DMS114 treated with DMSO at 0.1 percent for 48 hours (cell line): ENCODE measurements around the gene CALCOCO2.
A peak's percentile ranks its signal among the peaks of the same experiment; 100 is the strongest.
"Not testable (repeated sequence)": the region's sequence is repeated elsewhere in the genome, so short reads cannot be mapped to it uniquely, and the experiment has no call there.

Experiments
- DNase-seq: peaks from one replicate; lab custom pipeline; 2025; ENCODE audit not compliant: unreplicated experiment; lab: John Stamatoyannopoulos, UW

CALCOCO2 gene, protein sequence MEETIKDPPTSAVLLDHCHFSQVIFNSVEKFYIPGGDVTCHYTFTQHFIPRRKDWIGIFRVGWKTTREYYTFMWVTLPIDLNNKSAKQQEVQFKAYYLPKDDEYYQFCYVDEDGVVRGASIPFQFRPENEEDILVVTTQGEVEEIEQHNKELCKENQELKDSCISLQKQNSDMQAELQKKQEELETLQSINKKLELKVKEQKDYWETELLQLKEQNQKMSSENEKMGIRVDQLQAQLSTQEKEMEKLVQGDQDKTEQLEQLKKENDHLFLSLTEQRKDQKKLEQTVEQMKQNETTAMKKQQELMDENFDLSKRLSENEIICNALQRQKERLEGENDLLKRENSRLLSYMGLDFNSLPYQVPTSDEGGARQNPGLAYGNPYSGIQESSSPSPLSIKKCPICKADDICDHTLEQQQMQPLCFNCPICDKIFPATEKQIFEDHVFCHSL

DNA sequence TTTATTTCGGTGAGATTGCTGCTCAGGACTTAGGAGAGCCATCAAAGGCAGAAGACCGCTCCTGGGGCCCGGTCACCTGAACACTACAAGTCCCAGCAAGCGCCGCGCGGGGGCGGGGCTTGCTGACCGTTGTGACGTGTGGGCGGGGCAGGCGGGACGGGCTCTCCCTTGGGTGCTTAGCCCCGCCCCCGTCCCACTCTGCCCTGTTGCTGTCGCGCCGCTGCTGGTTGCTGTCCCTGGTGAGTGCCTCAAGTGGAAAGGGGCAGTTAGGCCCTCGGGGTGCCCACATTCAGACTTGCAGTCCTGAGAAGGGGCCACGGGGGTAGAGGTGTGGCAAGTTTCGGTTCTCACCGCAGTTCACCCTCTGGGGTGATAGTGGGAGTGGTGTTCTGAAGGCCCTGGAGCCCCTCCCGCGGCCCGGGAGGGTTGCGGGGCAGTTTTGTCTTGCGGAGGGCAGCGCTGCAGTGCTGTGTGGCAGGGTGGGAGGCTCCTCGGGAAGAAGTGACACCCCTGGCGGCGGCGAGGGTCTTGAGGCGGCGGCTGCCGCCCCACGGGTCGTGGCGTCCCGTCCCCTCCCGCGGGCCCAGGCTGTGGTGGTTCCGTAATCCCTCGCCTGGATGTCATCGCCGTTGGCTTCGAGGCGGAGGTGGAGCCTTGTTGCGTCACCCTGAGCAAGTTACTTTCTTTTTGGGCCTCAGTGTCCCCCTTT lies at the start of gene CALCOCO2:
CALCOCO2 (plus strand) TSS at position 196 of the 709 bp plus-strand sequence. CDS start 10,673 bp downstream, outside the sequence.
- peak; percentile 79 for DNase-seq

DNA sequence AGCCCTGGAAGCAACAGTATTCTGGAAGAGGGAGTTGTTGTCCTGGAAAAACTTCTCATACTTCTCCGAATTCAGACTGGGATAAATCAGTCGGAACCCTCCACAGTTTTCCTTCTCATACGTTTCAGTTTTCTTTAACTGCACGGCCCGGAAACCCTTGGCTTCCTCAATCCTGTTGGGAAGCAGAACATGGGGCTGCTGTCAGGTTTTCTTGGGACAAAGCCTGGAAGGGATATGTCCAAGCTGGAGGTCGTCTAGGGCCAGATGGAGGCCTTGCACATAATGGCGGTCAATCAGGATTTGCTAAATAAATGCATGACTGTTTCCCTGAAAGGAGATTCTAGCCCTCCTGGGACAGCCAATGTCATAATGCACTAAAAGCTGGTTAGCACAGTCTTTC lies 43.0 kb upstream of the CALCOCO2 start:
- no peak for DNase-seq

DNA sequence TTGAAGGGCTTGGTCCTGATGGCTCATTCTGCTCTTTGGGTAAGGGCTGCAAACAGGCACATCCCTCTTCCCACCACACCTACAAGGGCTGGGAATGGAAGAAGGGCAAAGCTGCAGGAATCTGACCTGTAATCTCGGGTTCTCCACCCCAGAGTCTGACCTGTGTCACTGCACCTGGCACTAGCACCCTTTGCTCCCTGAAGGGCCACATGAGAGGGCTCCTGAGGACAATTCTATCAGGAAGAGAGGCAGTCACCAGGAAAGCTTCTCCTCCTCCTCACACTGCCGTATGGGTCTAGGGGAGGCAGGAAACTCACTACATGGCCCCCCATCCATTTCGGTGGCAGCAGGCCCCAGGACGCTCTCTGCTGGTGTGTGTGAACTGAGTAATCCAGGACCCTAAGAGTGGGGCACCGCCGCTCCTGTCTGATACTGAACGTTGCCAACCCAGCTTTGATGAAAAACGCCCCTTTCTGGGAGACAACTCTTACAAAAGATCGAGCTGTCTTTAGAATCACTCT lies 40.2 kb upstream of the CALCOCO2 start:
- no peak for DNase-seq

DNA sequence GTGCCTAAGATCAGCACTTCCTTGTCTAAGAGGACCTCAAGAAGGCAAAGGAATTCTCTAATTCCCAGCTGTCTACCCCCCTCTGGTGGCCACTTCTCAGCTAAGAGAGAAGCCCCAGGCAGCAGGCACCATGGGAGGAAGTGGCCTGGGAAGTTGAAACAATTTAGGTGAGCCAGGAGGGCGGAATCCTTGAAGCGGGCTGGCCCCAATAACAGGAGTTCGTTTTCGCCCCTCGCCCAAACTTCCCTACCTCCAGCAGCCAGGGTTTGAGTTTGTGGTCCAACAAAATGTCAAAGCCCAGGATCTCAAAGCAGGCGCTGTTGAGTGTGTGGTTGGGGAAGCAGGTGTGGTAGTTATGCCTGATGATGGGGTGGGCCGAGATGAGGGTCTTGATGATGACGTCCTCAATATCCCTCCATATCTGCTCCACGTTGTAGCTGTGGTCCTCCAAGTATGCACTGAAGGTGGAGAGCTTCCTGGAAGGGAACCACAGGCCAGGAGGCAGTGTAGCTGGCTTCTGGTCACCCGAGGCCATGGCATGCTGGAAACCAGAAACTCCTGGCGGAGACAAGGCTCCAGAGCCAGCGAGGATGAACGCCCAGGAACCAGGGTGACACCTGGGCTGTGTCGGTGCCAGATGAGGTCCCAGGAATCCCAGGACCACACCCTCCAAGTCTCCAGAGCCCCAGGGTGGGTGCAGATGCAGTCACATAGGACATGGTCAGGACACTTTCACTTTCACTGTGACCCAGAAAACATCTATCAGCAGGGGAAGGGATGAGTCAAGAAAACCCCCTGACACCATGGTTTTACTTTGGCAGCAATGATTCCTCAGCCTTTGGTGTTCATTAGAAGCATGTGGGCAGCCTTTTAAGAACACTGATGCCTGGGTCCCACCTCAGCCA lies 39.5 kb upstream of the CALCOCO2 start:
- DNase-seq = peak; percentile 64

DNA sequence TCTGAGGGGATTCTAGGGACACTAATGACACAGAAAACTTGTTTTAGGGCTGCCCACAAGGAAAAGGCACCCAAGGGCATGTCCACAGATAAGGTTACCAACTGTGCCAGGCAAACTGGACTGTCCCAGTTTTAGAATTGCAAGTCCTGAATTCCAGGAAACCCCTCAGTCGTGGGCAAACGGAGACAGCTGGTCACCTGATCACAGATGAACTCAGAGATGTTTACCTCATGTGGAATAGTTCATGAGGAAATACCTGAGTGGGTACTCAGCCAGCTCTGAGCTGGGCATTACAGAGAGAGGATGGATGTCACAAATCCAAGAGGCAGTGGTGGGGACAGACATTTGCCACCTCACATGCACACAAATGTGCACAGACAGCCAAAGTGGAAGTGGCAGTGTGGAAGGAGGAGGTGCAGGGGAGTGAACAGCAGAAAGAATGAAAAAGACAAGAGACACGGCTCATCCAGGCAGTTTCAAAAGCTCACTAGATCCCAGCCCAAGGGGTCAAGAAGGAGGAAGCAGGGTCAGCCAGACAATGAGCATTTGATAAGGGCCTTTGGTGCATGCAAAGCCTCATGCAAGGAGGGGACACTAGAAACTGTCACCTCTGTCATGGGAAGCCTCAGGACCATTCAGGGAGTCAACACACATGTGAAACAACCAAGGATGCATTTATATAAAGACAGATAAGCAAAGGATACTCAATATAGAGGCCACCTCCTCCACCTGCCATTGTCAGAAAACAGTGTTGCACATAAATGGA lies 38.6 kb upstream of the CALCOCO2 start:
- no peak for DNase-seq

DNA sequence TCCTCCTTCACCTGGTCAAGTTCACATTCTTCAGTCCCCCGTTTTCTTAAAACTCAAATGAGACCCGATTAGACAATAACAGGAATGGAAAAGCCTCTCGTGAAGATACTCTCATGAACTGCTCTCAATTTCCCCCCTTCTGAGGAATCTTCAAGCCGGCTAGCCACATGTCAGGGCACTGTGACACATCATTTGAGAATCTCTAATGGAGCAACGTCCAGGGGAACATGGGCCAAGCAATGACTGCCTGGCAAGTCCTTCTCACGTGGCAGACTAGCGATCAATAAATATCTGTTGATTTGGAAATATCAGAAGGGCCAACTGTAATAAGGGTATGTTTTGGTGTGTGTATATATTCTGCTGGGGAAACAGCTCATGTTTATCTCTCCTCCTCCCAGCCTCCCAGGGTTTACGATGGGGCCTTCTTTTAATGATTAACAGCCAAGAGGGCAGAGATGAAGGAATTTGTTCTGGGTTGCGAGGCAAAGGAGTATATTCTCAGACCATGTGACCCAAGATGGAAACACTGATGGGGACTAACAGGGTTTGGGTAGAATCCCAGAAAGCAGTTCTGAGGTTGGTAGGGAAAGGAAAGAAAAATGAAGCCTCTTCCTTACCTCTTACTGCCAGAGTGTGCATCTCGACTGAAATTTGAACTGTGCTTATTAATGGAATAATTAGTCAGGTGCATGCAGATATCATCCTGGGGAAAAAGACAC lies 35.2 kb upstream of the CALCOCO2 start:
- DNase-seq = no peak

DNA sequence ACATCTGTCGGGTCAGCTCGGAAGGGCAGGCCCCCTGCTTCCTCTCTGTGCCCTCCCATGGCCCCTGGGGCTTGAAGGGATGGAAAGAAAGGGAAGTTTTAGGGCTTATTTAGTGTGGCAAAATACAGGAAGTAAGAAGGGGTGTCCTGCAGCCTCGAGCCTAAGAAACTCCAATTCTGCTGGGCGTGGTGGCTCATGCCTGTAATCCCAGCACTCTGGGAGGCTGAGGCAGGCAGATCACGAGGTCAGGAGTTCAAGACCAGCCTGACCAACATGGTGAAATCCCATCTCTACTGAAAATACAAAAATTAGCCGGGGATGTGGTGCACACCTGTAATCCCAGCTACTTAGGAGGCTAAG lies 34.7 kb upstream of the CALCOCO2 start:
- not testable (repeated sequence) for DNase-seq

DNA sequence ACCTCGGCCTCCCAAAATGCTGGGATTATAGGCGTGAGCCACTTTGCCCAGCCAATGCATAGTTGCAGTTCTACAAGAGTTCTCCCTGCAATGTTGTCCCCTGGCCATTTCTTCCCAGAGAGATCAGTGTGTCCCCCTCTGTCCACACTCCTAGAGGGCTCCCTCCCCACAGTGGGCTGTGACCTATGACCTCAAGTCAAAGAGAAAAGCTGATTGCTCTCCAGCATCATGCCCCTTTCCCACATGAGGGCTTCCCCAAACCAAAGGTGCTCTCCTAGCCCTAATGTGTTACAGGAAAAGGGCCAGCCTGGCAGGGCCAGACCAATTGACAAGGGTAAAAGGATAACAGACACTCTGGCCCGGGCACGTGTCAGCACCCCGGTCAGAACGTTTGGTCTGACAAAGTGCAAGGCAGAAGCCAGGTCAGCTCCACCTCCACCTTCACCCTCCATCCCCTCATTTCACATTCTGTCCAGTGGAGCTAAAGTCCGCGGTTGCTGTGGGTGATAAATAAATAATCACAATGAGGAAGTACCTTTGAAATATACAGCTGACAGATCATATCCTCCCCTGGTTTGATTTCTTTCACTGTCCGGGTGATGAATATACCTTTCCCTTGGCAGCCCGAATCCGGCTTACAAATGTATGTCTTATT lies 31.6 kb upstream of the CALCOCO2 start:
- no peak for DNase-seq

DNA sequence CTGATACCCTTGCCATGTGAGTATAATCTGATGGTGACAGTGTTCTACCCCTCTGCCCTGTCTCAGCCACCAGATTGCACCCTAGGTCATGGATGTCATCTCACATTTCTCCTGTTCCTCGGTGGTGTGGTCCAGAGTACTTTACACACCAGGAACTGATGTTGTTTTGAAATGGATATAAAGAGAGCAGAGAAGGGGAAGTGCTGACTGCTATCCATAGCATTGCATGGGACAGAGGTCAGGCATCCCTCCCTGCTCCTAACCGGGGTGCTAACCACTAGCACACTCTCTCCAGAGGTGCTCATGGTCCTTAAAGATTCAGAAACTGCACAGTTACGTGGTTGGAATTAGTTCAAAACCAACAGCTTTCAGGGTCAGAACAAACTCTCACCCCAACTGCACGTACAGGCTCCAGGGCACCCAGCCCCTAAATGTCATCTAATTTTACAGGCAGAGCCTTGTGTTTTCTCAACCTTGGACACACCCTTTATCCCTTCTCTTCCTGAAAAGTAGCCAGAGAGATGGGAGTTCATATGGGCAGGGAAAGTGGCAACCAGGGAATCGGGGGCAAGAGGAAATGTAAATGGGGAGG lies 30.1 kb upstream of the CALCOCO2 start:
- no peak for DNase-seq

DNA sequence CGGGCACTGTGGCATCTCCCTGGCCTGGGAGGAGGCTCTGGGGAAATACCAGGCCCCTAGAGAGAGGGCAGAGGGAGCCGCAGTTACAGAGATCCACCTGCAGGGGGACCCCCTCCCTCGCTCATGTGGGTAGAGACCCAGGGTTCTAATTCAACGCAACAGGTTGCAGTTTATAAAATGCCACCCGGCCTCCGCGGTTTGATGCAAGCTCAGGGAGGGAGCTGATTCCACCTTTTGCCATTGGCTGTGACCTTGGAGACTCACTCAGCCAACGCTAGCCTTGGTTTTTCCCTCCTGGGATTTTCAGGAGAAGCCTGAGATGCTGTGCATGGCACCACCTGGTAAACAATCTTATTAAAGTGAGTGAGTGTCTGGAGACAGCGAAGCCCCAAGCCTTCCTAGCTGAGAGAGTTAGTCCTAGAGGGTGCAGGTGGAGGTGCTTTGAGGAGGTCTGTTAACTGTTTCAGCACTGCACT lies 25.9 kb upstream of the CALCOCO2 start:
- peak; percentile 44 for DNase-seq

DNA sequence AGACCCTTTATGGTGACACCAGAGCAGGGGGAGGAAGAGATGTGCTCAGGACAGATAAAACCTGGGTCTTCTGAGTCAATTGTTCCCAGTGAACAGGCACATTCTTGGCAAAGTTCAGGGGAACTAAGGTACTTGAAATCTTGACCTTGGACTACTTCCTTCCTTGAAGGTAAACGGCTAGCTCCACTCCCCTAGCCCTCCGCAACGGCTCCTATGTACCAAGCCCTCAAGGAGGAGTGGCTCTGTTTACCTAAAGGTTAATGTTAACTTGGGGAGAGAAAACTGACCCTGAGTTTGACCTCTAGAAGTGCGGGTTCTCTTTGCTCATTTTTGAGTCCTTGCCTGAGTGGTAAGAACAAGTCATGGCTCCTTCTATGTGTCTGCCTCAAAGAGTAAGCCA lies 21.7 kb upstream of the CALCOCO2 start:
- no peak for DNase-seq

DNA sequence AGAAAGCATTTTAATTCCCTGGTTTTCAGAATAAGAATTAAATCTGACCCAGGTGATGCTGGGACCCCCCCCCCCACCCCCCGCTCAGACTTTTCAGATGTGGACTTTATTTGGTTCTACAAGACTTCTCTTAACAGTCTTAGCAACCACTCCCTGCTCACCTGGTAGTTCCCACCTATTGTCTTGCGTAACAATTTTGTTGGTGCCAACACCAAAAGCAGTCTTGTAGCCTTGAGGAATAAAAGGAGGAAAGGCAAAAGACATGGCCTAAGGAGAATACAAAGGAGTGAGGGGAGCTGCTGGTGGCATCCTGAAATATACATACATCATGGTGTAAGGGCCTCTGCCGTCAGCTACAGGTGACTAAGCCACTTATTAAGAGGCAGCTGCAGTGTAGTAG lies 18.8 kb upstream of the CALCOCO2 start:
- DNase-seq = no peak

DNA sequence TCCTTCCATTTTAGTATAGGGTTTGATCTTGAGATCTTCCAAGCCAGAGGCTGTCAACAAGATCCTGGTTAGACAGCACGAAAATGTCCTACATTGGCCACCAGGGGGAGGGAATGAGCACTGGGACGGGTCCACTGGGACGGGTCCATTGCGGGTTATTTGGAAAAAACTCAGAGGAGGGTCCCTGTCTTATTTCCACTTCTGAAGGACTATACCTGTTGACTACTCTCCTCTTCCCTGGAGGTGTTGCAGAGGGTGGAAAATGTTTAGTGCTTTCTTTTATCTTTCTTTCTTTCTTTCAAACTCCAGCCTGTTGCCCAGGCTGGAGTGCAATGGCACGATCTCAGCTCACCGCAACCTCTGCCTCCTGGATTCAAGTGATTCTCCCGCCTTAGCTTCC lies 16.3 kb upstream of the CALCOCO2 start:
- DNase-seq = no peak

DNA sequence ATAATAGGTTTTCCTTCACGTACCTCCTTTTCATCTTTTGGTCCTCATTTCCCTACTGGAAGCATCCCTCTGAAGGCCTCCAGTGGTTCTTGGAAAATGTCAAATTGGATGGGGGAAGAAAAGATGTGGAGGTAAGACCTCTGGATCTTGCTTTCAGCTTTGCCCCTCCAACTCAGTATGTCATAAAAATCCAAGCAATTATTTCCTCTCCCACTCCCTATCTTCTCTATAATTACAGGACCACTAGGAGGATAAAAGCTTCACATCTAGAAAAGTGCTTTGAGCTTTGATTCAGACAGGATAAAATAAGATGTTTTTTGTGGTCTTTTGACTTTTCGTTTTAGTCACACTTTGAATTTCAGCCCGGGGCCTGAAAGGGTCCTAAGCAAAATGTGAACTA lies 15.5 kb upstream of the CALCOCO2 start:
- DNase-seq = no peak

DNA sequence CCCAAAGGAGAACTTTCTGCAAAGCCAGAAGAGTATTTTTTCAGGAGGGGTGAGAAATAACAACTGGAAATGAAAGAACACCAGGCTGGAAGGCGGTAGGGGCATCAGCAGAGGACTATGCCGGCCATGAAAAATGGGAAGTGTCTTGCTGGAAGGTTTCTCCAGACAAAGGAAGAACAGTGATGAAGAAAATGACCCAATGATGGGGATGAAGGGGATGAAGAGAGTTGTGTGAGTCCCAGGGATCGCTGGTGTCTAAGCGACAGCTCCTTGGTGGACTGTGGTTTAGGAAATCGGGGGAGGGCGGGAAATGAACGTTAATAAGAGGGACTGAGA lies 14.4 kb upstream of the CALCOCO2 start:
- DNase-seq = no peak

DNA sequence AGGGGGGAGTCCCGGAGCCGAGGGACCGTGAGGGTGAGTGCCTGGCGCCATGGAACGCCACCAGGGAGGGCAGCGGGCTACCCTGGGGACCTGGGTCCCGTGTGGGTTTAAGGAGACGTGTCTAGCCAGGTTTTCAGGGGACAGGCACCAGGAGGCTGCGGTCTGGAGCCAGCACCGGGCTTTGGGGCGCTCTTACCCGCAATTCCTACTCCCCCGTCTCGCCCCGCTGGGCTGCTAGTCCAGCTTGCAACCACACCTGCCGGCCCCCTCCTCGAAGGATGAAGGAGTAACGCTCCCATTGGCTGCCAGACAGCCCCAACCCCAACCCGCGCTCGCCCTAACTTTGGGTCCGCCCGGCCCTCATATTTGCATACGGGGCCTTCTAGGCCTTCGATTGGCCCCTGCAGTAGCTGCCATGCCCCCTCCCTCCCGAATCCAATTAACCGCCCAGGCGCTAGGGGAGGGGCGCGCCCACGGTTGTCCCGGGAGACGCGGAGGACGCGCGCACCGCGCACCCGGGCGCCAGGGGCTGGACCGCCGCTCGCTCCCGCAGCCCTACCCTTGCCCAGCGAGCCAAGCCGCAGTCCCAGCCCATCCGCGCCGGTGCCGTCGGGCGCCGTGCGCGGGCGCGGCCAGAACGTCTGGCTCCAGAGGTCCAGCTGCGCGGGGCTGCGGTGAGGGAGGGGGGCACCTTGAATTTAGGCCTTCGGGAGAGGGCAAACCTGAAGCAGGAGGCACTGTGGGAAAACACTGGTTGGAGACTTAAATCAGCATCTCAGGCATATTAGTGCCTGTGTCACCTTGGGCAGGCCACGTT lies 13.9 kb upstream of the CALCOCO2 start, which contains the start of gene TTLL6:
TTLL6 (minus strand) TSS at position 456 of the 817 bp plus-strand sequence; CDS start at position 299, 157 bp downstream.
- DNase-seq = peak; percentile 47

DNA sequence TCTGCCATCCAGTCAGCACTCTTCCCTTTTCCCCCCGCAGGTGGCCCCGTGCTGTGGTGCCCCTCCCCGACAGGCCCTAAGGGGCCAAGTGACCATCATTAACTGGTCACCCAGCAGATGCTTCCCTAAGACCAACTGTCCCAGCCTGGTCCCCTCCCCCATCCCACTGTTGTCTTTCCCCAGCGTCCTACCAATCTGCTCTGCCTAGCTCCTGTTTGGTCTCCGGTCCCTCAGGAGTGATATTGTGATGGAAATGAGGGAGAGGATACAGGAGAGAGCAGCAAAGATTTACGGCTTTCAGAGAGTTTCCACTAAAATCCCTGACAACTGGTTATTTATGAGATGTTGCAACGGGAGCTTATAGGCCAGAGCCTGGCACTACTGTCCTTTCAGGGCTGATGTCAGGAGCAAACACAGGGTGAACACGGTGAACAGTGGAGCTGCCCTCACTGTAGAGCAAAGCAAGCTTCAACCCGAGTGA lies 12.4 kb upstream of the CALCOCO2 start:
- no peak for DNase-seq

DNA sequence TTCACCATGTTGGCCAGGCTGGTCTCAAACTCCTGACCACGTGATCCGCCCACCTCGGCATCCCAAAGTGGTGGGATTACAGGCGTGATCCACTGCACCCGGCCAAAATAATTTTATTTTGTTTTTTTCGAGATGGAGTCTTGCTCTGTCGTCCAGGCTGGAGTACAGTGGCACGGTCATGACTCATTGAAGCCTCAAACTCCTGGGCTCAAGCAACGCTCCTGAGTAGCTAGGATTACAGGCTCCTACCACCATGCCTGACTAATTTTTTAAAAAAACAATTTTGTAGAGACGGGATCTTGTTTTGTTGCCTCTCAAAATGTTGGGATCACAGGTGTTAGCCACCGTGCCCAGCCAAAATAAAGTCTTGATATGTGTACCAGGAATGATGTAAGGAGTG lies 11.4 kb upstream of the CALCOCO2 start:
- no peak for DNase-seq
